ENCODE results near the gene OR4S1. TPM values are rescaled to one million over a fixed set of nuclear protein-coding genes. Genes with fewer than 3 reads are reported as not detected.

The OR4S1 gene
- total RNA-seq, result not detected in 2 replicates

GRCh38 chr11:48305923-48306322 is at the start of gene OR4S1:
Gene OR4S1 (plus strand): TSS chr11:48306223. CDS start chr11:48306223, 0 bp downstream.

GRCh38 chr11:48263423-48263911 is 42.6 kb upstream of the OR4S1 start, which contains the start of gene OR4X1:
Gene OR4X1 (plus strand): TSS chr11:48263861. CDS start chr11:48263861, 0 bp downstream.

GRCh38 chr11:48324620-48325019 is 18.6 kb downstream of the OR4S1 start, which contains the start of gene OR4C3:
Gene OR4C3 (plus strand): TSS chr11:48324920. CDS start chr11:48325022, 102 bp downstream.

Other genes starting within 250 kb of the OR4S1 start
- not detected in 2 replicates for gene OR4B1, start 89.4 kb upstream of the OR4S1 start, total RNA-seq
- gene OR4X2, start 61.1 kb upstream of the OR4S1 start, total RNA-seq, result not detected in 2 replicates
- not detected in 2 replicates for gene OR4X1, start 42.4 kb upstream of the OR4S1 start, total RNA-seq
- not detected in 2 replicates for gene OR4C3, start 18.7 kb downstream of the OR4S1 start, total RNA-seq
- not detected in 2 replicates for gene OR4C5, start 60.2 kb downstream of the OR4S1 start, total RNA-seq
- gene OR4A47, start 182.6 kb downstream of the OR4S1 start, total RNA-seq, result not detected in 2 replicates